ENCODE data around the gene CCDC68.

DNA sequence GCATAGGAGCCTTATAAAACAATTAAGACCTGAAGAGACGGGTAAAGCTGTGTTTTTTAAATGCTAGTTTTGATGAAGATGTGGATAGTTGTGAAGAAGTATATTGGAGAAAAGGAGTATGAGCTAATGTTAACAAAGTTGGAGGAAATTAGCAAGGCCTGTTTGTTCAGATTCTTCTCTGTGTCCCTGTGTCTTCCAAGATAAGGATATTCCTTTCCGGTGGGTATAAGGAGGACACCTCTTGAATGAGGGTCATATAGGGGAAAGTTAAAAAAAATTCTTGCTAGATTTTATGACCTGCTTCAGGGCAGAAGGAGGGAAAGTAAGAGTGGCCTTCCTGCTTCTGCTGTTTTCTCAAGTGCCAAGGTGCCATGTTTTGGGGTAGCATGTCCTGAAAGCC, 59.0 kb downstream of the CCDC68 start:
- TF ChIP-seq, protein P1, sequence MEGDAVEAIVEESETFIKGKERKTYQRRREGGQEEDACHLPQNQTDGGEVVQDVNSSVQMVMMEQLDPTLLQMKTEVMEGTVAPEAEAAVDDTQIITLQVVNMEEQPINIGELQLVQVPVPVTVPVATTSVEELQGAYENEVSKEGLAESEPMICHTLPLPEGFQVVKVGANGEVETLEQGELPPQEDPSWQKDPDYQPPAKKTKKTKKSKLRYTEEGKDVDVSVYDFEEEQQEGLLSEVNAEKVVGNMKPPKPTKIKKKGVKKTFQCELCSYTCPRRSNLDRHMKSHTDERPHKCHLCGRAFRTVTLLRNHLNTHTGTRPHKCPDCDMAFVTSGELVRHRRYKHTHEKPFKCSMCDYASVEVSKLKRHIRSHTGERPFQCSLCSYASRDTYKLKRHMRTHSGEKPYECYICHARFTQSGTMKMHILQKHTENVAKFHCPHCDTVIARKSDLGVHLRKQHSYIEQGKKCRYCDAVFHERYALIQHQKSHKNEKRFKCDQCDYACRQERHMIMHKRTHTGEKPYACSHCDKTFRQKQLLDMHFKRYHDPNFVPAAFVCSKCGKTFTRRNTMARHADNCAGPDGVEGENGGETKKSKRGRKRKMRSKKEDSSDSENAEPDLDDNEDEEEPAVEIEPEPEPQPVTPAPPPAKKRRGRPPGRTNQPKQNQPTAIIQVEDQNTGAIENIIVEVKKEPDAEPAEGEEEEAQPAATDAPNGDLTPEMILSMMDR (IDR thresholded peaks at IDR 0.05): no peak
- TF ChIP-seq POLR2AphosphoS5 (IDR thresholded peaks at IDR 0.05) (no peak), POLR2A (IDR thresholded peaks at IDR 0.05) (no peak), EP300 (IDR thresholded peaks at IDR 0.05) (no peak)

All from upper lobe of left lung (tissue), 4 donors.